NOMO-1 treated with dmso at 0.1 percent for 144 hours (cell line): ENCODE measurements around the gene TET3.

ENCODE experiments used
- DNase-seq: peaks from one replicate; lab custom pipeline; 2025; ENCODE audit not compliant: unreplicated experiment; lab: John Stamatoyannopoulos, UW

TET3 gene

GRCh38 chr2:74002505-74003421 is 18.1 kb downstream of the TET3 start:
- no peak for DNase-seq

- no peak for DNase-seq
Observed at GRCh38 chr2:74003494-74004211, 18.9 kb downstream of the TET3 start.

DNA sequence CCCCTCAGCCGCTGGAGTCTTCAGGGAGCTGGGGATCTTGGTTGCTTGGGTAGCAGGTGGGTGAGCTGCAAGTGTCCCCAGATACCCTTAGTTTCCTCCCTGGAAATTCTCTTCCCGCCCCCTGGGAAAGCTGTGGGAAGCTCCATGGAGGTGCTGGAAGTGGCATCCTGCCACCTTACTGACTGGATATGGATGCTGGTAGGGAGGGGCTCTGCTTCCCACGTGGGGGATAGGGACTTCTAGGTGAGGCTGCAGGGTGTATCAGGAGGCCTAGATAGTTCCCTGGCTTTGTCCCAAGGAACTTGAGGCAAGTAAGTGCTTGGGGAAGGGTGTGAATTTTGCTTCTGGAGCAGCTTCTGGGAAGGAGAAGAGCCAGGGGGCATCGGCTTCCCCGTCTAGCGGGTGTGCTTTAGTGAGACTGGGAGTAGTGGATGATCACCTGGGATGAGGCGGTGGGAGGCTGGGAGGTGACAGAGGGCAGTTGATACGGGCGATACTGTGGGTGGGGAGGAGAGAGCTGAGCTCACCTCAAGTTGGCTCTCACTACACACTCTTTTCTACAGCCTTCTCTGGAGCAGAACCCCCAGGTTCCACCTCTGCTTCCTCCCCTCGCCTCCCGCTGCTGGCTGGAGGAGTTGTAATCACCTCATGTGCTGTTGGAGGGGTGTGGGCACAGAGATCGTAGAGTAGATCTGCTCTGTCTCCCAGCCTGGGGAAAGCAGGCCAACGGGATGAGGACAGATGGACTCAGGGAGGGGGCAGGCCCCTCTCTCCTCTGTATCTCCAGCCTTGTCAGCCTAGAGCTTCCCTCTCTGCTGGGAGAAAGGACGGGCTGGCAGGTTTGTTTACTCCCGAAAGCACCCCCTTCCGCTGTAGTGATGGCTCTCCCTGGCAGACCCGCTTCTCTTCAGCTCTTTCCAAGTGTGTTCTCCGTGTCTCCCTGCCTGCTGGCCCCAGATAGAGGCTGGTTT is 19.8 kb downstream of the TET3 start:
- no peak for DNase-seq

- no peak for DNase-seq
Observed at GRCh38 chr2:74005786-74006185, 21.1 kb downstream of the TET3 start.

DNA sequence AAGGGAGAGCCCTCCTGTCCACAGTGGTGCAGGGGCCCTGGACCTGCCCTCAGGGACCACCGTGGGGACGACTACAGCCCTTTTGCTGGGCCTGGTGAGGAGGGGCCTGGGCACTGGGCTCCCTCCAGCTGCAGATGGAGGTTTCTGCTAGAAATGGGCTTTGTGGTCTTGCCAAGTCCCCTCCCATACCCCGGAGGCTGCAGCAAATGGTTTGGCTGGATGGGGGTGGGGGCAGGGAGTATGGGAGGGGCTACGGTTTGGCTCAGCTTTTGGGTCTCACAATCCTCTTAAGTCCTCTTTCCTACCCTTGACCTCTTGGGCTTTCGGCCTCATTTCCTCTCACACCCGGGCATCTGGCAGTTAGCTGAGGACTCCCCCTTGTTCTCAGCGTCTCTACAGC is 21.7 kb downstream of the TET3 start:
- no peak for DNase-seq

DNA sequence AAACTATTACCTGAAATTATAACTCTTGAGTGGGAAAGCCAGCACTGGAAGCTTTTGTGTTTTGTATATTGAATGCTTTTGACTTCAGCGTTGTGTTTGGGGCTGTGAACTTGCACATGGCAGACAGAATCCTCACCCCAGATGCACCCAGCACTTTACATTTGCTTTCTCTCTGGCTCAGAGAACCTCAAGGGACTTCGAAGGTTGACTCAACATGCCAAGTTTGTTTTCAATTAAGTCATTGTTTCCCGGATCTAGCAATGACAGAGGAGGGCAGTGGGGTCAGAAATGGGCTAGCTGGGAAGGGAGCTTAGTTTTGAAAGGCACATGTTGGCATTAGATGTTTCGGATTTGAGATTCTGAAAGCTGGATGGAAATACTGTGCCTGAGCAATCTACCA is 22.4 kb downstream of the TET3 start:
- no peak for DNase-seq

- DNase-seq = no peak
Observed at GRCh38 chr2:74007711-74008110, 23.0 kb downstream of the TET3 start.

DNA sequence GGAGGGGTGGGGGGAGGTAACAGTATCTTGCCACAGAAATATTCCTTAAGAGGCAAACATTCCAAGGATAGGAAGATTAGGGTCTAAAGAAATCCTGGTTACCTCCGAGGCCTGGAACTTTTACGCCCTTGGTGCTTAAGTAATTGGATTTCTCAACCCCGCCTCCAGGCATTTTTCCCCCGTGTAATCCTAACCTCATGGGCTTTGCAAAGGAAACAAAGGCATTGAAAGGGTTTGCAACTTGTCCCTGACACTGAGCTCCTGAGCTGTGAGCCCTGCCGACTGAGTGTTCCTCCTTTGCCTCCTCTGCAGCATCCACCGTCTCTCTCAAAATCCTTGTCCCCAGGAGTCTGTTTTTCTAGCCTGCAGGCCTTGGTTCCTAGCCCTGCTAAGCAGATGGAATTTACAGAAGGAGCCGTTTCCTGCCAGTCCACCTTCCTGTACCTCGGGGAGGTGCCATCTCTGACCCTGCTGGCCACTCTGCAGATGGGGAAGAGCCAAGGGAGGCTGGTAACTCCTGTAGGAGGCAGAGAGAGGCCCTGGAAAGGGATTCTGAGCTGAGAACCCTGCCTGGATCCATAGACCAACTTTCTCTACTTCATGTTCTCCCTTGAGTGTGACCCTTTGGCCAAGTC is 24.2 kb downstream of the TET3 start:
- DNase-seq = no peak

DNA sequence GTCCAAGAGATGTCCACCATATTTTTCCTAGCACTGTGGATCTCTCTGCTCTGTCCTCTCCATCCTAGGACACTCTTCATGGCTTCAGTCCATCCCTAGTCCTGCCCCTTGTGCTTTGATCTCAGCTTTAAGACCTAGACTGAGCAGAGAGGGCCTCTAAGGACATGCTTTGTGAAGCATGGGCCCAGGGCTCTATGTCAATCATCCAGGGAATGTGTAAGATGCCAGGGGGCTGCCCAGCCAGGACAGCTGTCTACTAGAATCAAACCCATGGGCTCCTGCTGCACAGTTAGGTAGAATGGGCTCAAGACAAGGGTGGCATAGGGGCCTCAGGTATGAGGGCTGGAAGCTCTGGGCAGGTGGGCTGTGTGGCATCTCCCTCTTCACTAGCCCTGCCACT is 24.9 kb downstream of the TET3 start:
- no peak for DNase-seq

DNA sequence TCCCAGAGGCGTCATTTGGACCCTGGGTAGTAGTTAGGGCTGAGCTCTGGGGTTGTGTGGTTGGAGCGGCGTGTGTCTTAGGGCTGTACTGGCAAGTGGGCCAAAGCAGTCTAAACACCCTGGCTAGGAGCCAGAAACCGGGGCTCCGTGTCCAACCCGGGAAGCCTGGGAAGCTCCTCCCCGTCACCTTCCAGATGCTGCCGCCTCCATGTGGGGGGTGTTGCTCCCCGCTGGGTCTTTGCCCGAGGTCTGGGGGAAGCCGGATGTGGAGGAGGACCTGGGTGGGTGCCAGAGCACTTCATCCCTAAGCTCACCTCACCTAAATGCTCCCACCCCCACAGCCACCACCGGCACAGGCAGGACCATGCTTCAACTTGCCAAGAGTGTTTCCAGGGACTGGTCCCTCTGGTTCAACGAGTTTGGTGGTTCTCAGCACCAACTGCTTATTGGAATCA is 25.4 kb downstream of the TET3 start:
- DNase-seq = no peak

GRCh38 chr2:74011246-74011645 is 26.5 kb downstream of the TET3 start:
- no peak for DNase-seq

- no peak for DNase-seq
Observed at GRCh38 chr2:74014813-74015212, 30.1 kb downstream of the TET3 start.

DNA sequence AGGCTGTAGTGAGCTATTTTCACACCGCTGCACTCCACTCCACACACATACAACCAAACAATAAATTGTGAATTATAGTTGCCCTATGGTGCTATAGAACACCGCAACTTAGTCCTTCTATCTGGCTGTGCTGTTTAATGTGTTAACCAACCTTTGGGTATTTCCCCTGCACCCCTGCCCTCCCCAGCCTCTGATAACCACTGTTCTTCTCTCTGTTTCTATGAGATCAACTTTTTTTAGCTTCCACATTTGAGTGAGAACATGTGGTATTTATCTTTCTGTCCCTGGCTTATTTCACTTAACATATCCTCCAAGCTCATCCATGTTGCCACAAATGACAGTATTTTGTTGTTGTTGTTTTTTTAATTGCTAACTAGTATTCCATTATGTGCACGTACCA is 32.5 kb downstream of the TET3 start:
- no peak for DNase-seq

DNA sequence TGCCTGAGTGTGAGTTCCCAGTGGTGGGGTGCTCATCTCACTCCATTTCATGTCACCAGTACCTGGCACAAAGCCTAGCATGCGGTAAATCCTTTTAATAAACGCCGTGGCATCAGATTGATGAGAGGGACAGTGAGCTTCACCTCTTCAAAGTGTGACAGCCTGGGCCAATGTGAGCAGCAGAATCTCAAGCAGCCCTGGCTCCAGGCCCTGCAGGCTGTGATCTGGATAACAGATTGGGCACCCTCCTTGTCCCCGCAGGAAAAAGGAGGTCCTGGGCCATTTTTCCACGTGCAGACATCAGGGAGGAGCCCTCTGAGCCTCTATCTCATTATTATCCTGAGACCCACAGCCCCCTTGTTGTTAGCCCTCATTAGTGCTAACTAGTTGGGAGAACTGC is 34.8 kb downstream of the TET3 start:
- no peak for DNase-seq

DNA sequence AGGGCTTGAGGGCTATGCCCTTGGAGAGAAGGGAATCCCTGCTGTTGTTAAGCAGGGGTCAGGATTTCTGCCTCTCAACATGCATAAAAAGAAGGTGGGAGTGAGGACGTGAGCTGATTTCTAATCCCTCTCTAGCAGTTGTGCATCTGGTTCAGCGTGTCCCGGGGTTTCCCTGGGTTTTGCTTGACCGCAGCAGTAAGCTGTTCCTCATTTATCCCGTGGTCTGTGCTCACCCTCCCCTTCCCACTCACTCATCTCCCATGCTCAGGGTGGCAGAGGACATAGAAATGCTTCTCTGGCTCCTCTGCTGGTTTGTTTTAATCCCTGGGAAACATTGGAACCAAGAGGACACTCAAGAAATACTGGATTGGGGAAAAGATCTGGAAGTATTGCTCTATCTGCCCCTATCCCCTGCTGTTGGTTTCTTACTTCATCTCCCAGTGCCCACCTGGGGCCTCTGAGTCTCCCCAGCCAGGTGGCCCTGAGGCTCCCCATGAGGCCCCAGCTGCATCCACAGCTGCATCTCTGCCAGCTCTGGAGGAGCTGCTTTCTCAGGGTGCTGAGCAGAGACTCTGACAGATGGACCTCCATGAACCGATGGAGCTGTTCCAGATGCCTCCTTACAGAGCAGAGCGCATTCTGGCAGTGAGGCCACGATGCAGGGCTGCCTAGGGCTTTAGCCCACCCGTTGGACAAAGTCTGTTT is 36.1 kb downstream of the TET3 start:
- no peak for DNase-seq

DNA sequence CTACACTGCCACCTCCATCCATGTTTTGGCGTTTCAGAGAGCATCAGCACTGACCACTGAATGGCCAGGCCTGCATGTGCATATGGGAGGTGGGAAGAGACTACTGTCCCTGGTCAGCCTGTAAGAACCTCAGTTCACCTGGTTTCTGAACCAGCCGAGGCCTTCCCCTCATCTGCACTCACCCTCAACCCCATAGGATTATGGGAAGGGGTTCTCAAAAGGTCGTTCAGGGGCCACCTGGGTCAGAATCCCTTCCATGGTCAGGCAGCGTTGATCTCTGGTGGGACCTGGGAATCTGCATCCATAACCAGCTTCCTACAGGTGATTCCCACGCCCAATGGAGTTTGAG is 36.7 kb downstream of the TET3 start:
- no peak for DNase-seq

DNA sequence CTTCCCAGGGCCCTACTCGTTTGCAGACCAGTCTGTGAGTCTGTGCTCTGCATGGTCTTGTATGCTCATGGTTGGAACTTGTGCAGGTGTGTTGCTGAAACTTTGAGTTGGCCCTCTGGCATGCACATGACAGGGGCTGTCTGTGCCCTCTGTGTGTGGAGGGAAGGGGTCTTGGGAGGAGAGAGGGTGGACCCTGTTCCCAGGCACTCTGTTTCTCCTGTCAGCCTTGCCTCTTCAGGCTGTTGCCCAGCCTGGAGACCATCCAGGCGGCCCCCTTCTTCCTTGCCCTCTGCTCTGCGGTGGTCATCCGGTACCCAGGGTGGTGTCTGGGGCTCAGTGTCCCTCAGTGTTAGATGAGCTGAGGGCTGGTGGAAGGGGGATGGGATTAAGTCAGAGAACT is 39.5 kb downstream of the TET3 start:
- DNase-seq = no peak

DNA sequence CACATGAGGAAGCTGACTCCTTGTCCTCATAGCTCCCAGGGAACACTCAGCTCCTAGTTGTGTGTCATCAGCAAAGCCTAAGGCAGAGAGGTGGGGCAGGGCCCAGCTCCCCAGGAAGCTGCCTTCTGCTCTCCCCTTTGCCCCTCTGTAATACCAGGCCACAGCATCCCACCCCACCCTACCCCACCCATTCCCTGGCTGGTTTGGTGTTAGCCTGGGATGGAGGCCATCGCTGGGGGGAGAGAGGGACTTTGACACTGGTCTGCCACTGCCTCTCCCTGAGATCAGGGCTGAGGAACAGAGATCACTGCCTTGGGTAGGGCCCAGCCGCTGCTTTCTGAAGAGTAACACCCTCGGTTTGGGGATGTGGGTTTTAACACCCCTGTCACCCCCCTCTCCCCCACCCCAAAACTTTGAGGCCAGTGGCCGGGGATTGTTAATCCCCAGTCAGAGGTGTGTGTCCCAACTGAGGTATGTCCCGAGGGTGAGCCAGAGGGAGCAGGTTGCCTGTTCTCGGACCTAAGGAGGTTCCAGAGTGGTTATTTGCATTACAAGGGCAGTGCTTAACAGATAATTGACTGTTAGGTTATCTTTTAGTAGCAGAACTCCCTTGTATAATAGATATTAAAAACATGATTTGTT is 41.4 kb downstream of the TET3 start:
- no peak for DNase-seq

- no peak for DNase-seq
Observed at GRCh38 chr2:74026687-74027241, 42.1 kb downstream of the TET3 start.
